ENCODE data around the gene ABHD2. TPM values are rescaled to one million over a fixed set of nuclear protein-coding genes. Genes with fewer than 3 reads are reported as not detected.
A peak's percentile ranks its signal among the peaks of the same experiment; 100 is the strongest.

Gene ABHD2
- total RNA-seq, 2 experiments from 2014 or later, result 62.4 to 63.5 TPM

GRCh38 chr15:89105147-89105546 lies 16.9 kb downstream of the ABHD2 start:
- peaks cover 12% of the 10 kb centered on the region for H3K4me1 Mint-ChIP-seq
- no peaks in the 10 kb centered on the region for H3K27me3 Mint-ChIP-seq
- H3K4me3 Mint-ChIP-seq, result no peak overlapping the region
- no peaks in the 10 kb centered on the region for H3K9me3 Mint-ChIP-seq
- DNase-seq, result no peak
- ChIA-PET POLR2A (interaction anchor here (1.5 kb wide), 1 partner anchor 21 kb away, joined by 3 read pairs; no protein-coding TSS in a partner anchor), CTCF (interaction anchor here (1.0 kb wide), 1 partner anchor 101 kb away, joined by 3 read pairs; no protein-coding TSS in a partner anchor)
- H3K36me3 Mint-ChIP-seq (ENCODE audit: low read depth), result peaks cover 11% of the 10 kb centered on the region
- H3K27ac Mint-ChIP-seq, result no peak overlapping the region

GRCh38 chr15:89106200-89106599 lies 17.9 kb downstream of the ABHD2 start:
- CTCF ChIA-PET, result no interaction called here
- Mint-ChIP-seq H3K9me3 (no peaks in the 10 kb centered on the region), H3K27me3 (no peaks in the 10 kb centered on the region), H3K36me3 (ENCODE audit: low read depth) (peaks cover 11% of the 10 kb centered on the region), H3K27ac (no peak overlapping the region), H3K4me3 (no peak overlapping the region), H3K4me1 (peaks cover 4% of the 10 kb centered on the region)
- POLR2A ChIA-PET, result no interaction called here
- no peak for DNase-seq

DNA sequence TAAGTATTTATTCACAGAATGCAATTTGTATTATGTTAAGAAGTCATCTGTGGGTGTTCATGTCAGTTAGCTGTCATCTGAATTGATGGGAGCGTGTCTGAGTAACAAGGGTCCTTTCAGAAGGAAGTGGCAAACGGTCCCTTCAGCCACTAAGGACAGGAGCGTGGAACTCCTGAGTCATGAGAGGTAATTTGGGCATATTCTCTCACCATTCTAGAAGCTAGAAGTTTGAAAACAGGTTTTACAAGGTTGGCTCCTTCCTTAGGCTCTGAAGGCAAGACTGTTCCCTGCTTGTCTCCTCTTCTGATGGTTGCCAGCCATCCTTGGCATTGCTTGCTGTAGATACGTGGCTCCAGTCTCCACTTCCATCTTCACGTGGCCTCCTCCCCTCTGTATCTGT lies 19.7 kb downstream of the ABHD2 start:
- Mint-ChIP-seq H3K4me1 (peaks cover 16% of the 10 kb centered on the region), H3K4me3 (no peak overlapping the region), H3K27ac (no peak overlapping the region), H3K27me3 (no peaks in the 10 kb centered on the region), H3K9me3 (no peaks in the 10 kb centered on the region), H3K36me3 (ENCODE audit: low read depth) (peaks cover 11% of the 10 kb centered on the region)
- CTCF ChIA-PET, result interaction anchor here (1.5 kb wide), 1 partner anchor 70 kb away, joined by 4 read pairs; no protein-coding TSS in a partner anchor
- POLR2A ChIA-PET, result no interaction called here
- no peak for DNase-seq

- DNase-seq, result no peak
- Mint-ChIP-seq H3K9me3 (no peaks in the 10 kb centered on the region), H3K27ac (no peak overlapping the region), H3K27me3 (no peaks in the 10 kb centered on the region), H3K36me3 (ENCODE audit: low read depth) (peaks cover 14% of the 10 kb centered on the region), H3K4me3 (no peak overlapping the region), H3K4me1 (peaks cover 19% of the 10 kb centered on the region)
- ChIA-PET CTCF (interaction anchor here (0.7 to 1.5 kb wide), 2 partner anchors 9 to 69 kb away, joined by 3 to 4 read pairs; no protein-coding TSS in a partner anchor), POLR2A (interaction anchor here (0.7 kb wide), 1 partner anchor 20 kb away, joined by 3 read pairs; the partner anchor contains the start of gene ABHD2)
Measured at GRCh38 chr15:89108835-89109234, 20.6 kb downstream of the ABHD2 start.

DNA sequence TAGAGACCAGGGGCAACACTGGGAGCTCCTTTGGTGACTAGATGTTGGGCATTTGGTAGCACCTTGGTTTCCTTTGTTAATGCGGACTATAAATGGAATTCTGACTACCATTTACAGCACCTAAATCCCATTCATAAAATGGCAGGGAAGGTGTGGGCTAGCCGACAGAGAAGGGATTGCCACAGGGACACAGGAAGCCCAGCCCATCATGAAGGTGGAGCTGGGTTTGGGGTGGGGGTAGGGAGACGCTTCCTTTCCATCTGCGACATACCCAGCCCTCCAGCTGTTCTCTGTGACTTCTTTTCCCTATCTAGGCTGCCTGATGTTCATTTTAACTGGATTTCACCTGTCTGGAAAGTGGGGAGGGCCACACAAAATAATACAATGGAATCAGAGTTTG lies 21.0 kb downstream of the ABHD2 start:
- no peak for DNase-seq
- ChIA-PET POLR2A (interaction anchor here (0.7 kb wide), 1 partner anchor 20 kb away, joined by 3 read pairs; the partner anchor contains the start of gene ABHD2), CTCF (interaction anchor here (0.7 to 1.5 kb wide), 2 partner anchors 10 to 69 kb away, joined by 3 to 4 read pairs; no protein-coding TSS in a partner anchor)
- H3K36me3 Mint-ChIP-seq (ENCODE audit: low read depth), result peaks cover 18% of the 10 kb centered on the region
- H3K4me1 Mint-ChIP-seq, result peaks cover 19% of the 10 kb centered on the region
- H3K9me3 Mint-ChIP-seq, result no peaks in the 10 kb centered on the region
- no peak overlapping the region for H3K27ac Mint-ChIP-seq
- no peaks in the 10 kb centered on the region for H3K27me3 Mint-ChIP-seq
- no peak overlapping the region for H3K4me3 Mint-ChIP-seq

DNA sequence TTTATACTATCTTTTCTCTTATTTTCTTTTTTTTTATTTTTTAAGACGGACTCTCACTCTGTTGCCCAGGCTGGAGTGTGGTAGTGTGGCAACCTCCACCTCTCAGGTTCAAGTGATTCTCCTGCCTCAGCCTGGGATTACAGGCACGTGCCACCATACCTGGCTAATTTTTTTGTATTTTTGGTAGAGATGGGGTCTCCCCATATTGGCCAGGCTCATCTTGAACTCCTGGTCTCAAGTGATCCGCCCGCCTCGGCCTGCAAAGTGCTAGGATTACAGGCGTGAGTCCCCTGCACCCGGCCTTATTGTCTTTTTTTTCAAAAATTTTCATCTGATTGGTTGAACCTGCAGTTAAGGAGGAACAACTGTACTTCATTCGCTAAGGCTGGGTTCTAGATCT lies 21.8 kb downstream of the ABHD2 start:
- H3K4me3 Mint-ChIP-seq, result no peak overlapping the region
- H3K4me1 Mint-ChIP-seq, result peaks cover 19% of the 10 kb centered on the region
- no peaks in the 10 kb centered on the region for H3K9me3 Mint-ChIP-seq
- CTCF ChIA-PET, result interaction anchor here (1.0 to 1.3 kb wide), 2 partner anchors 19 to 68 kb away, joined by 3 read pairs; no protein-coding TSS in a partner anchor
- no peaks in the 10 kb centered on the region for H3K27me3 Mint-ChIP-seq
- POLR2A ChIA-PET, result interaction anchor here (0.6 kb wide), 1 partner anchor 22 kb away, joined by 3 read pairs; no protein-coding TSS in a partner anchor
- no peak for DNase-seq
- H3K36me3 Mint-ChIP-seq (ENCODE audit: low read depth), result peaks cover 19% of the 10 kb centered on the region
- no peak overlapping the region for H3K27ac Mint-ChIP-seq

GRCh38 chr15:89111352-89111751 lies 23.1 kb downstream of the ABHD2 start:
- H3K4me1 Mint-ChIP-seq, result peaks cover 19% of the 10 kb centered on the region

GRCh38 chr15:89111961-89112340 lies 23.7 kb downstream of the ABHD2 start:
- Mint-ChIP-seq H3K4me1 (peaks cover 19% of the 10 kb centered on the region), H3K27ac (no peak overlapping the region), H3K27me3 (no peaks in the 10 kb centered on the region), H3K4me3 (no peak overlapping the region), H3K36me3 (ENCODE audit: low read depth) (peaks cover 29% of the 10 kb centered on the region), H3K9me3 (no peaks in the 10 kb centered on the region)
- ChIA-PET CTCF (interaction anchor here (0.9 to 1.2 kb wide), 3 partner anchors 15 to 217 kb away, joined by 3 to 4 read pairs (median 3); partner anchors contain the start of gene HAPLN3), POLR2A (interaction anchor here (1.2 to 1.9 kb wide), 6 partner anchors 8 to 23 kb away, joined by 3 to 21 read pairs (median 5); partner anchors contain the start of gene ABHD2)
- DNase-seq, result no peak

More at GRCh38 chr15:89111352-89111751, 23.1 kb downstream of the ABHD2 start:
- Mint-ChIP-seq H3K27me3 (no peaks in the 10 kb centered on the region), H3K27ac (no peak overlapping the region), H3K9me3 (no peaks in the 10 kb centered on the region), H3K36me3 (ENCODE audit: low read depth) (peaks cover 24% of the 10 kb centered on the region), H3K4me3 (no peak overlapping the region)
- ChIA-PET POLR2A (interaction anchor here (1.7 to 1.9 kb wide), 2 partner anchors 20 to 22 kb away, joined by 5 to 21 read pairs; partner anchors contain the start of gene ABHD2), CTCF (interaction anchor here (0.6 to 1.3 kb wide), 6 partner anchors 16 to 216 kb away, joined by 3 read pairs; partner anchors contain the start of genes ABHD2 and HAPLN3)
- no peak for DNase-seq

- Mint-ChIP-seq H3K27ac (peak overlapping the region; percentile 37), H3K9me3 (no peaks in the 10 kb centered on the region), H3K4me3 (no peak overlapping the region), H3K4me1 (peaks cover 19% of the 10 kb centered on the region), H3K27me3 (no peaks in the 10 kb centered on the region), H3K36me3 (ENCODE audit: low read depth) (peaks cover 32% of the 10 kb centered on the region)
- ChIA-PET POLR2A (interaction anchor here (1.2 to 1.9 kb wide), 6 partner anchors 9 to 23 kb away, joined by 3 to 21 read pairs (median 5); partner anchors contain the start of gene ABHD2), CTCF (interaction anchor here (1.0 to 2.9 kb wide), 5 partner anchors 17 to 208 kb away, joined by 3 to 10 read pairs (median 6); no protein-coding TSS in a partner anchor)
- peak; percentile 34 for DNase-seq
Measured at GRCh38 chr15:89112341-89112971, 24.2 kb downstream of the ABHD2 start.

- no peak overlapping the region for H3K27ac Mint-ChIP-seq
- ChIA-PET POLR2A (interaction anchor here (1.2 to 1.9 kb wide), 7 partner anchors 10 to 24 kb away, joined by 3 to 21 read pairs (median 5); partner anchors contain the start of gene ABHD2), CTCF (interaction anchor here (1.0 to 2.9 kb wide), 6 partner anchors 16 to 209 kb away, joined by 3 to 10 read pairs (median 5); no protein-coding TSS in a partner anchor)
- H3K36me3 Mint-ChIP-seq (ENCODE audit: low read depth), result peaks cover 33% of the 10 kb centered on the region
- H3K4me1 Mint-ChIP-seq, result peaks cover 19% of the 10 kb centered on the region
- no peaks in the 10 kb centered on the region for H3K9me3 Mint-ChIP-seq
- no peaks in the 10 kb centered on the region for H3K27me3 Mint-ChIP-seq
- no peak overlapping the region for H3K4me3 Mint-ChIP-seq
- DNase-seq, result no peak
Measured at GRCh38 chr15:89113296-89114024, 25.2 kb downstream of the ABHD2 start.

DNA sequence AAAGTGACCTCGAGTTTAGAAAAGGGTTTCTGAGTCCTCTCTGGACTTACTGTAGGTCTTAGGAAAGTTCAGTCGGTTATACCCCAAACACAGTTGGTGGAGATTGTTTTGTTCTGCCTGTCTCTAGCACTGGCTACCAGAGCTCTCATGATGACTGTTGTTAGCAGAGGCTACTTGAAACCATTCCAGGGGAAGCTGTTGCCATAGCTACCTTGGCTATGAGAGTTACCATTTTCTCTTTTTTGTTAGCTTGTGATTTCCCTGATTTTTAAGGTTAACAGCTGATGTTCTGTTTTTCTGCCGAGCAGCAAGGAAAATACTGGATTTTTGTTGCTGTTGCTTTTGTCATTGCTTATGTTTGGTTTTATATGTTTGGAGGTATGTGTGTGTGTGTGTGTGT lies 26.7 kb downstream of the ABHD2 start:
- peaks cover 19% of the 10 kb centered on the region for H3K4me1 Mint-ChIP-seq
- no peaks in the 10 kb centered on the region for H3K27me3 Mint-ChIP-seq
- no peak overlapping the region for H3K27ac Mint-ChIP-seq
- peaks cover 46% of the 10 kb centered on the region for H3K36me3 Mint-ChIP-seq (ENCODE audit: low read depth)
- ChIA-PET POLR2A (interaction anchor here (0.8 to 1.7 kb wide), 2 partner anchors 15 to 27 kb away, joined by 3 to 5 read pairs; partner anchors contain the start of gene ABHD2), CTCF (interaction anchor here (0.8 to 2.9 kb wide), 3 partner anchors 14 to 92 kb away, joined by 3 to 10 read pairs (median 4); no protein-coding TSS in a partner anchor)
- DNase-seq, result no peak
- H3K9me3 Mint-ChIP-seq, result no peaks in the 10 kb centered on the region
- H3K4me3 Mint-ChIP-seq, result no peak overlapping the region

DNA sequence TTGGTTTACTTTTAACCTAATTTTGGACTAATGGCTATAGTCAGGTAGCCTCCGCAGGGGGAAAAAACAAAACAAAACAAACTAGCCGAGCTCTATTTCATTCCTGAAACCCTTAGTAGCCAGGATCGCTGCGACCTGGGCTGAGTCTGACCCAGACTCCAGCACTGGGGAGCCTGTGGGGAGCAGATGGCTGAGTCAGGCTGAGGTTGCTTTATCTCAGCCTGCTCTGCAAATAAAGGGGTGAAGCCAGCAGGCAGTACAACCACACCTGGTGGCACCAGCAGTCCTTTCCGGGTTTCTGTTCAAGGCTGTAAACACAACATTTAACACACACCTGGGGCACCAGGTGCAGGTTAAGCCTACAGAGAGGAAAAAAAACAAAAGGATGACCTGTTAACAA lies 27.3 kb downstream of the ABHD2 start:
- peaks cover 47% of the 10 kb centered on the region for H3K36me3 Mint-ChIP-seq (ENCODE audit: low read depth)
- H3K27ac Mint-ChIP-seq, result no peak overlapping the region

More for the DNA sequence above, 27.3 kb downstream of the ABHD2 start:
- Mint-ChIP-seq H3K4me3 (no peak overlapping the region), H3K9me3 (no peaks in the 10 kb centered on the region), H3K4me1 (peaks cover 19% of the 10 kb centered on the region), H3K27me3 (no peaks in the 10 kb centered on the region)
- DNase-seq, result no peak
- ChIA-PET CTCF (interaction anchor here (0.8 to 2.9 kb wide), 2 partner anchors 14 to 45 kb away, joined by 4 to 10 read pairs; no protein-coding TSS in a partner anchor), POLR2A (interaction anchor here (0.8 kb wide), 1 partner anchor 27 kb away, joined by 3 read pairs; the partner anchor contains the start of gene ABHD2)
